ENCODE measurements around the gene ZNF888.
"Not testable (repeated sequence)": the region's sequence is repeated elsewhere in the genome, so short reads cannot be mapped to it uniquely, and the experiment has no call there.

ZNF888 gene

GRCh38 chr19:52910648-52911047 lies 12.6 kb downstream of the ZNF888 start:
- Histone ChIP-seq H3K23ac (ENCODE audit: low read length) (no peak overlapping the region), H2BK5ac (ENCODE audit: low read length) (no peak overlapping the region), H3K56ac (ENCODE audit: low read length) (no peak overlapping the region), H4K8ac (ENCODE audit: low read depth, low read length) (no peak overlapping the region), H3K4me3 (ENCODE audit: low read length) (no peak overlapping the region), H4K5ac (ENCODE audit: low read length) (no peak overlapping the region), H3K27ac (ENCODE audit: low read depth, low read length) (no peak overlapping the region), H3K4me1 (ENCODE audit: control insufficient read depth, low read depth, low read length) (no peaks in the 10 kb centered on the region), H3K79me1 (ENCODE audit: low read length) (no peaks in the 10 kb centered on the region), H3K27me3 (ENCODE audit: insufficient read depth, low read length, poor library complexity) (no peaks in the 10 kb centered on the region), H3K36me3 (ENCODE audit: control insufficient read depth, insufficient read depth, low read length) (peaks cover 5% of the 10 kb centered on the region), H2BK120ac (ENCODE audit: low read depth, low read length) (no peak overlapping the region), H3K79me2 (ENCODE audit: control insufficient read depth, insufficient read depth, low read length) (no peaks in the 10 kb centered on the region), H3K9ac (ENCODE audit: low read length) (no peak overlapping the region), H3K18ac (ENCODE audit: low read length) (no peak overlapping the region), H3K4me2 (ENCODE audit: low read length) (no peak overlapping the region), H2AK5ac (ENCODE audit: low read length) (no peak overlapping the region), H2BK15ac (replicated peaks; ENCODE audit: low read depth) (no peak overlapping the region), H3K4ac (ENCODE audit: low read depth, low read length) (no peak overlapping the region)
- no peak for DNase-seq
- no CpG with 5 or more reads among the region's 1 CpG for WGBS (ENCODE audit: extremely low coverage, insufficient coverage, low lambda C conversion rate)

- not testable (repeated sequence) for H2BK15ac ChIP-seq (replicated peaks; ENCODE audit: low read depth); H2BK5ac ChIP-seq (ENCODE audit: low read length); H3K4me2 ChIP-seq (ENCODE audit: low read length); H3K4me3 ChIP-seq (ENCODE audit: low read length); H3K4me1 ChIP-seq (ENCODE audit: control insufficient read depth, low read depth, low read length); H3K27me3 ChIP-seq (ENCODE audit: insufficient read depth, low read length, poor library complexity); H2BK120ac ChIP-seq (ENCODE audit: low read depth, low read length); H3K79me1 ChIP-seq (ENCODE audit: low read length); H3K9ac ChIP-seq (ENCODE audit: low read length); H3K18ac ChIP-seq (ENCODE audit: low read length); H3K79me2 ChIP-seq (ENCODE audit: control insufficient read depth, insufficient read depth, low read length); H3K36me3 ChIP-seq (ENCODE audit: control insufficient read depth, insufficient read depth, low read length); H4K5ac ChIP-seq (ENCODE audit: low read length); H4K8ac ChIP-seq (ENCODE audit: low read depth, low read length); H3K23ac ChIP-seq (ENCODE audit: low read length); H3K56ac ChIP-seq (ENCODE audit: low read length); H2AK5ac ChIP-seq (ENCODE audit: low read length); H3K27ac ChIP-seq (ENCODE audit: low read depth, low read length)
- no CpG with 5 or more reads among the region's 16 CpGs for WGBS (ENCODE audit: extremely low coverage, insufficient coverage, low lambda C conversion rate)
- H3K4ac ChIP-seq (ENCODE audit: low read depth, low read length) = peak overlapping the region; percentile 16
- peak; percentile 18 for DNase-seq
Measured at GRCh38 chr19:52904052-52904780, 19.0 kb downstream of the ZNF888 start.

GRCh38 chr19:52901842-52902241 lies 21.4 kb downstream of the ZNF888 start:
- Histone ChIP-seq H3K4me3 (ENCODE audit: low read length) (no peak overlapping the region), H3K23ac (ENCODE audit: low read length) (no peak overlapping the region), H3K9ac (ENCODE audit: low read length) (no peak overlapping the region), H4K8ac (ENCODE audit: low read depth, low read length) (no peak overlapping the region), H3K36me3 (ENCODE audit: control insufficient read depth, insufficient read depth, low read length) (peaks cover 2% of the 10 kb centered on the region), H3K4ac (ENCODE audit: low read depth, low read length) (no peak overlapping the region), H3K79me2 (ENCODE audit: control insufficient read depth, insufficient read depth, low read length) (no peaks in the 10 kb centered on the region), H3K18ac (ENCODE audit: low read length) (no peak overlapping the region), H2AK5ac (ENCODE audit: low read length) (no peak overlapping the region), H3K79me1 (ENCODE audit: low read length) (no peaks in the 10 kb centered on the region), H2BK120ac (ENCODE audit: low read depth, low read length) (no peak overlapping the region), H3K27me3 (ENCODE audit: insufficient read depth, low read length, poor library complexity) (no peaks in the 10 kb centered on the region), H3K27ac (ENCODE audit: low read depth, low read length) (no peak overlapping the region), H2BK15ac (replicated peaks; ENCODE audit: low read depth) (no peak overlapping the region), H3K4me2 (ENCODE audit: low read length) (no peak overlapping the region), H2BK5ac (ENCODE audit: low read length) (no peak overlapping the region), H3K4me1 (ENCODE audit: control insufficient read depth, low read depth, low read length) (peaks cover 2% of the 10 kb centered on the region), H3K56ac (ENCODE audit: low read length) (no peak overlapping the region), H4K5ac (ENCODE audit: low read length) (no peak overlapping the region)
- DNase-seq = no peak
- no CpG with 5 or more reads among the region's 3 CpGs for WGBS (ENCODE audit: extremely low coverage, insufficient coverage, low lambda C conversion rate)

GRCh38 chr19:52898596-52898995 lies 24.6 kb downstream of the ZNF888 start:
- not testable (repeated sequence) for H4K8ac ChIP-seq (ENCODE audit: low read depth, low read length); H3K18ac ChIP-seq (ENCODE audit: low read length); H3K27me3 ChIP-seq (ENCODE audit: insufficient read depth, low read length, poor library complexity); H3K27ac ChIP-seq (ENCODE audit: low read depth, low read length); H3K4me2 ChIP-seq (ENCODE audit: low read length); H3K23ac ChIP-seq (ENCODE audit: low read length); H3K4me3 ChIP-seq (ENCODE audit: low read length); H2AK5ac ChIP-seq (ENCODE audit: low read length); H2BK120ac ChIP-seq (ENCODE audit: low read depth, low read length); H3K36me3 ChIP-seq (ENCODE audit: control insufficient read depth, insufficient read depth, low read length); DNase-seq; H2BK5ac ChIP-seq (ENCODE audit: low read length); H4K5ac ChIP-seq (ENCODE audit: low read length); H2BK15ac ChIP-seq (replicated peaks; ENCODE audit: low read depth); H3K79me1 ChIP-seq (ENCODE audit: low read length); H3K4ac ChIP-seq (ENCODE audit: low read depth, low read length); H3K4me1 ChIP-seq (ENCODE audit: control insufficient read depth, low read depth, low read length); H3K9ac ChIP-seq (ENCODE audit: low read length)
- no CpG with 5 or more reads among the region's 10 CpGs for WGBS (ENCODE audit: extremely low coverage, insufficient coverage, low lambda C conversion rate)
- Histone ChIP-seq H3K79me2 (ENCODE audit: control insufficient read depth, insufficient read depth, low read length) (peaks cover 24% of the 10 kb centered on the region), H3K56ac (ENCODE audit: low read length) (peak overlapping the region; percentile 17)

- peaks cover 6% of the 10 kb centered on the region for H3K79me1 ChIP-seq (ENCODE audit: low read length)
- H3K4ac ChIP-seq (ENCODE audit: low read depth, low read length) = peak overlapping the region; percentile 26
- H4K8ac ChIP-seq (ENCODE audit: low read depth, low read length) = peak overlapping the region; percentile 91
- H3K36me3 ChIP-seq (ENCODE audit: control insufficient read depth, insufficient read depth, low read length) = no peaks in the 10 kb centered on the region
- H2BK15ac ChIP-seq (replicated peaks; ENCODE audit: low read depth) = no peak overlapping the region
- no peak overlapping the region for H2BK5ac ChIP-seq (ENCODE audit: low read length)
- no peaks in the 10 kb centered on the region for H3K4me1 ChIP-seq (ENCODE audit: control insufficient read depth, low read depth, low read length)
- peak overlapping the region; percentile 35 for H3K18ac ChIP-seq (ENCODE audit: low read length)
- peaks cover 28% of the 10 kb centered on the region for H3K79me2 ChIP-seq (ENCODE audit: control insufficient read depth, insufficient read depth, low read length)
- no peak overlapping the region for H2AK5ac ChIP-seq (ENCODE audit: low read length)
- H3K9ac ChIP-seq (ENCODE audit: low read length) = peak overlapping the region; percentile 28
- peak overlapping the region; percentile 39 for H3K27ac ChIP-seq (ENCODE audit: low read depth, low read length)
- no CpG with 5 or more reads among the region's 15 CpGs for WGBS (ENCODE audit: extremely low coverage, insufficient coverage, low lambda C conversion rate)
- no peaks in the 10 kb centered on the region for H3K27me3 ChIP-seq (ENCODE audit: insufficient read depth, low read length, poor library complexity)
- H3K4me3 ChIP-seq (ENCODE audit: low read length) = no peak overlapping the region
- peak overlapping the region; percentile 65 for H3K56ac ChIP-seq (ENCODE audit: low read length)
- H3K23ac ChIP-seq (ENCODE audit: low read length) = no peak overlapping the region
- peak; percentile 71 for DNase-seq
- H3K4me2 ChIP-seq (ENCODE audit: low read length) = no peak overlapping the region
- no peak overlapping the region for H2BK120ac ChIP-seq (ENCODE audit: low read depth, low read length)
- peak overlapping the region; percentile 3 for H4K5ac ChIP-seq (ENCODE audit: low read length)
Measured at GRCh38 chr19:52898101-52898500, 25.1 kb downstream of the ZNF888 start.

Measured in mesendoderm (in vitro differentiated cells).